ENCODE data around the gene EPO. TPM values are rescaled to one million over a fixed set of nuclear protein-coding genes. Genes with fewer than 3 reads are reported as not detected.
A peak's percentile ranks its signal among the peaks of the same experiment; 100 is the strongest.

The EPO gene
- total RNA-seq, 1 experiment from 2014 or later = not detected

DNA sequence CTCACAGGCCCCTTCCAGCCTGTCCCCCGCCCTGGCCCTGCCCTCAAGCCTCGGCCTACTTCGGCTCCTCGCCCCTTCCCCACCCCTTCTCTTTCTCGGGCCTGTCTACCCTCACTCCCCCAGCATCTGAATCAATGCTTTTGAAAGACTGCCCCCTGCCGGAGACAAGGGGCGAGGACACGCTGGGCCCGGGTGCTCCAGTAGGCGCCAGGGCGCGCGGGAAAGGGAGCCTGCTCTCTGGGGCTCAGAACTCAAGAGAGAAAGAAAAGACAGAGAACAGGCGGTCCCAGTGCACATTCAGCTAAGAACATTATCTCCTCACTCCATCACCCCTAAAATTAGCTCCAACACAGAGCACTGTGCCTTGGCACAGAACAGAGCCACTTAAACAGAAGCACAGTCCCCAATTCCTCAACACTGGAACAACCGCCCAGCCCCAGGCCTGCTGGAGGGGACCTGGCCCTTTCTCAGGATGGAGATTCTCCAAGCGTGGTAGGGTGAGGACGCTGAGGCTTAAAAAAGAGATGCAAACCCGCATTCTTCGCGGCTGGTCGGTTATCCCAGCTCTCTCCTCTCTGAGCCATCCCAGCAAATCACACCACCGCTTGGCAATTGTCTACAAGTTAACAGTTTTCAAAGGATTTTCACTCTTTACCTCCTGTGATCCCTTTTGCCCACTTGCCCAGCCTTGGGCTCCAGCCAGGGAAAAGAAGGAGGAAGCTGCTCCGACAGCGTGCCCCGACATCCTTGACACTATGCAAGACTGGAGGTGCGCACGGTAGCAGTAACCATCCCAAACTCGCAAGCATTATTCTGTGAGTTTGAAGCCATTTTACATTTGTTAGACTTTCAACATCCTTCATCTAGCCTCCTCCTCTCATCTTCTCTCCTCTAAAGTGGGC, 28.3 kb upstream of the EPO start:
- Histone ChIP-seq H3K4me3 (ENCODE audit: low read depth in 2 of 2, low read length in 2 of 2) (peak overlapping the region; percentile 84 to 91), H3K4me1 (ENCODE audit: control insufficient read depth, insufficient read depth, low read length) (peaks cover 24% of the 10 kb centered on the region), H3K27ac (ENCODE audit: low read length) (peak overlapping the region; percentile 94), H3K9me3 (ENCODE audit: control insufficient read depth, insufficient read depth, low read depth, low read length) (no peaks in the 10 kb centered on the region), H3K36me3 (ENCODE audit: control insufficient read depth, insufficient read depth, low read length) (peaks cover 3% of the 10 kb centered on the region; the same call in 1 of the 2 replicates), H3K27me3 (ENCODE audit: control insufficient read depth, insufficient read depth, low read length) (no peaks in the 10 kb centered on the region)
- CTCF ChIA-PET = interaction anchor here (0.5 to 1.4 kb wide), 9 partner anchors 10 to 168 kb away, joined by 3 to 9 read pairs (median 4); partner anchors contain the start of gene EPHB4
- ATAC-seq (peak; percentile 84), DNase-seq (ENCODE audit: low read depth, low spot score) (no peak)
- TF ChIP-seq, protein P1, sequence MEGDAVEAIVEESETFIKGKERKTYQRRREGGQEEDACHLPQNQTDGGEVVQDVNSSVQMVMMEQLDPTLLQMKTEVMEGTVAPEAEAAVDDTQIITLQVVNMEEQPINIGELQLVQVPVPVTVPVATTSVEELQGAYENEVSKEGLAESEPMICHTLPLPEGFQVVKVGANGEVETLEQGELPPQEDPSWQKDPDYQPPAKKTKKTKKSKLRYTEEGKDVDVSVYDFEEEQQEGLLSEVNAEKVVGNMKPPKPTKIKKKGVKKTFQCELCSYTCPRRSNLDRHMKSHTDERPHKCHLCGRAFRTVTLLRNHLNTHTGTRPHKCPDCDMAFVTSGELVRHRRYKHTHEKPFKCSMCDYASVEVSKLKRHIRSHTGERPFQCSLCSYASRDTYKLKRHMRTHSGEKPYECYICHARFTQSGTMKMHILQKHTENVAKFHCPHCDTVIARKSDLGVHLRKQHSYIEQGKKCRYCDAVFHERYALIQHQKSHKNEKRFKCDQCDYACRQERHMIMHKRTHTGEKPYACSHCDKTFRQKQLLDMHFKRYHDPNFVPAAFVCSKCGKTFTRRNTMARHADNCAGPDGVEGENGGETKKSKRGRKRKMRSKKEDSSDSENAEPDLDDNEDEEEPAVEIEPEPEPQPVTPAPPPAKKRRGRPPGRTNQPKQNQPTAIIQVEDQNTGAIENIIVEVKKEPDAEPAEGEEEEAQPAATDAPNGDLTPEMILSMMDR (IDR thresholded peaks at IDR 0.05) = peak; percentile 94
- no peak for TF ChIP-seq TCF7L2 (IDR thresholded peaks at IDR 0.05; ENCODE audit: low read depth, low read length)
- TF ChIP-seq, protein P2, sequence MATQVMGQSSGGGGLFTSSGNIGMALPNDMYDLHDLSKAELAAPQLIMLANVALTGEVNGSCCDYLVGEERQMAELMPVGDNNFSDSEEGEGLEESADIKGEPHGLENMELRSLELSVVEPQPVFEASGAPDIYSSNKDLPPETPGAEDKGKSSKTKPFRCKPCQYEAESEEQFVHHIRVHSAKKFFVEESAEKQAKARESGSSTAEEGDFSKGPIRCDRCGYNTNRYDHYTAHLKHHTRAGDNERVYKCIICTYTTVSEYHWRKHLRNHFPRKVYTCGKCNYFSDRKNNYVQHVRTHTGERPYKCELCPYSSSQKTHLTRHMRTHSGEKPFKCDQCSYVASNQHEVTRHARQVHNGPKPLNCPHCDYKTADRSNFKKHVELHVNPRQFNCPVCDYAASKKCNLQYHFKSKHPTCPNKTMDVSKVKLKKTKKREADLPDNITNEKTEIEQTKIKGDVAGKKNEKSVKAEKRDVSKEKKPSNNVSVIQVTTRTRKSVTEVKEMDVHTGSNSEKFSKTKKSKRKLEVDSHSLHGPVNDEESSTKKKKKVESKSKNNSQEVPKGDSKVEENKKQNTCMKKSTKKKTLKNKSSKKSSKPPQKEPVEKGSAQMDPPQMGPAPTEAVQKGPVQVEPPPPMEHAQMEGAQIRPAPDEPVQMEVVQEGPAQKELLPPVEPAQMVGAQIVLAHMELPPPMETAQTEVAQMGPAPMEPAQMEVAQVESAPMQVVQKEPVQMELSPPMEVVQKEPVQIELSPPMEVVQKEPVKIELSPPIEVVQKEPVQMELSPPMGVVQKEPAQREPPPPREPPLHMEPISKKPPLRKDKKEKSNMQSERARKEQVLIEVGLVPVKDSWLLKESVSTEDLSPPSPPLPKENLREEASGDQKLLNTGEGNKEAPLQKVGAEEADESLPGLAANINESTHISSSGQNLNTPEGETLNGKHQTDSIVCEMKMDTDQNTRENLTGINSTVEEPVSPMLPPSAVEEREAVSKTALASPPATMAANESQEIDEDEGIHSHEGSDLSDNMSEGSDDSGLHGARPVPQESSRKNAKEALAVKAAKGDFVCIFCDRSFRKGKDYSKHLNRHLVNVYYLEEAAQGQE (IDR thresholded peaks at IDR 0.05; ENCODE audit: insufficient read depth in 1 of 2, low read depth in 2 of 2, low read length in 1 of 2) = no peak
- BruUV-seq (replicated peaks) = TSS peak; percentile 88
- POLR2A ChIA-PET = interaction anchor here (0.5 kb wide), 2 partner anchors 90 to 153 kb away, joined by 3 read pairs; no protein-coding TSS in a partner anchor
- in situ Hi-C loops (cut with HindIII; ENCODE audit: low pct_unique_long_range_greater_than_20kb, low sequenced_read_pairs) = no loop called here
- intact Hi-C loops (cut with micrococcal nuclease; ENCODE audit: unreplicated experiment) = no loop called here

- ChIA-PET CTCF (interaction anchor here (0.5 to 1.4 kb wide), 7 partner anchors 14 to 242 kb away, joined by 3 to 14 read pairs (median 4); partner anchors contain the start of gene EPHB4), POLR2A (interaction anchor here (0.5 kb wide), 1 partner anchor 142 kb away, joined by 5 read pairs; no protein-coding TSS in a partner anchor)
- H3K4me3 ChIP-seq (ENCODE audit: low read depth in 2 of 2, low read length in 2 of 2) = peak overlapping the region; percentile 84 to 91
- in situ Hi-C loops (cut with HindIII; ENCODE audit: low pct_unique_long_range_greater_than_20kb, low sequenced_read_pairs) = no loop called here
- peaks cover 24% of the 10 kb centered on the region for H3K4me1 ChIP-seq (ENCODE audit: control insufficient read depth, insufficient read depth, low read length)
- peaks cover 3% of the 10 kb centered on the region; the same call in 1 of the 2 replicates for H3K36me3 ChIP-seq (ENCODE audit: control insufficient read depth, insufficient read depth, low read length)
- no peaks in the 10 kb centered on the region for H3K9me3 ChIP-seq (ENCODE audit: control insufficient read depth, insufficient read depth, low read depth, low read length)
- DNase-seq (ENCODE audit: low read depth, low spot score) (no peak), ATAC-seq (no peak)
- TF ChIP-seq, protein P2 (IDR thresholded peaks at IDR 0.05; ENCODE audit: insufficient read depth in 1 of 2, low read depth in 2 of 2, low read length in 1 of 2) = no peak
- TF ChIP-seq POLR2AphosphoS5 (IDR thresholded peaks at IDR 0.05; ENCODE audit: low read depth, low read length) (no peak), TCF7L2 (IDR thresholded peaks at IDR 0.05; ENCODE audit: low read depth, low read length) (no peak), SIN3A (IDR thresholded peaks at IDR 0.05; ENCODE audit: borderline replicate concordance, insufficient read depth, low read depth, low read length) (no peak)
- TF ChIP-seq, protein P1 (IDR thresholded peaks at IDR 0.05) = no peak
- H3K27ac ChIP-seq (ENCODE audit: low read length) = peak overlapping the region; percentile 94
- intact Hi-C loops (cut with micrococcal nuclease; ENCODE audit: unreplicated experiment) = no loop called here
- no TSS peak for BruUV-seq (replicated peaks)
- H3K27me3 ChIP-seq (ENCODE audit: control insufficient read depth, insufficient read depth, low read length) = no peaks in the 10 kb centered on the region
Measured at GRCh38 chr7:100692578-100692961, 27.7 kb upstream of the EPO start.

All from Panc1 (cell line).